GM18520 (cell line): ENCODE measurements around the gene CD93.

ENCODE experiments used
- ATAC-seq: cut with Tn5 transposase; IDR thresholded peaks from one replicate; pipeline ENCODE4 v1.9.1; 2021; ENCODE audit not compliant: unreplicated experiment

CD93 gene

GRCh38 chr20:23061734-23062561, 24.2 kb downstream of the CD93 start:
- no peak for ATAC-seq

DNA sequence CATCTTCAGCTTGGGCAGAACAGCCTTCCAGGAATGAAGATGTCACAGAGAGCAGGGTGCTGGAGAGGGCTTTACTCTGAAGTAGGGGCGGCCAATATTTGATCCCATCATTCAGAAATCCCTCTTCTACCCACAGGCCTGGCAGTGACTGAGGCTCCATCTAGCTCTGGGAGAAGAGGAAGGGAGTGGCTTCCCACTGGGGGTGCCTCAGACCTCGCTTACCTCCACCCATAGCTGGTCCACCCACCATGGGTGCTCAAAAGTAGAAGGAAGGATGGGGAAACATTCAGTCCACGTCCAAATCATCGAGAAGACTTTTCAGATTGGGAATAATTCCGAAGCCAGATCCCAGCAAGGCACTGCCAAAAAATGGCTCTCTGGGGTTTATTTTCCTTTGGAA, 24.9 kb downstream of the CD93 start:
- ATAC-seq = no peak

DNA sequence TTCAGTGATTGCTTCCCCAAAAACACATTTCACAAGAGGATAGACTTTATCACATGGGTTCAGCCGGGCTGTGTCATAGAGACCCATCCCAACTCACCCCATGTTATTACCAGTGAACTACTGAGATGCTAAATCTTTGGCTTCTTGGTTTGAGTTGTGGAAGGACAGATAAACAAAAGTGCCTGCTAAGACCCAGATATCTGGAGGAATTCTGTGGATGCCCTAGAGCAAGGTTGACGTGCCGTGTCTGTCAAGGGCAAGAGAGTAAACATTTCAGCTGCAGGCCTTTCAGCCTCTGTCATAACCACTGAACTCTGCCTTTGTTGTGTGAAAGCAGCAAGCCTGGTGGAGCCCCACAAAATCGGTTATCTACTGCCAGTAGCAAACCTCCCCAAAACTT, 25.5 kb downstream of the CD93 start:
- ATAC-seq = no peak

DNA sequence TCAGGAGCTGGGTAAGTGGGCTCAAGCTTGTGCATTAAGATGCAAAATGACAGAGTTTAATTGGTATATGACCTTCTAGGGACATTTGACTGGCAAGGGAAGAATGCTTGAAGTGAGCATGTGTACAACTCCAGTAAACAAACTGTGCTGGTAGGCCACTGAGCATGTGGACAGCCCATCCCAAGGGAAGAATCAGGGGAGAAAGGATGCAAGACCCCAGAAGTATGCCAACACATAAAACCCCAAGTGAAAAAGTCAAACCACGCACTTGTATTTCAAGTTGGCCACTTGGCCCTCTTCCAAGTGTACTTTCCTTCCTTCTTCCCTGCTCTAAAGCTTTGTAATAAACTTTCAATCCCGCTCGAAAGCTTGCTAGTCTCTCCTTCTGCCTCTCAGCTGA, 26.3 kb downstream of the CD93 start:
- no peak for ATAC-seq

DNA sequence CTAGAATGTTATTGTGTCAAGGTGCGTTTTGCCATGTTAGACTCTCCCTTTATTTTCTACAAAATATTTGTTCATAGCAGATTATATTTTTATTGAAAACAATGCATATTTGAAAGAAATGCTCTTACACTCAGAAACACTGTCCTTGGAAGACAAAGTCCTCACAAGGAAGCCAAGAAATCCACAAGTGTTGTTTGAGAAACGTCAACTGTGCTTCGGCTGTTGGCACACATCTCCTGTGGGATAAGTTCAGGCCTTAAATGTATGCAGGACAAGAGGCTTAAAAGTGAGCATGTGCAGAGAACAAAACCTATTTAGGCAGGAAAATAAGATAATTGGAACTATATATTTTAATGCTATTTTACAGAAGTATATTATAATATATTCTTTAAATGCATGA, 27.1 kb downstream of the CD93 start:
- ATAC-seq = no peak

- no peak for ATAC-seq
Observed at GRCh38 chr20:23058240-23058639, 27.9 kb downstream of the CD93 start.

- ATAC-seq = no peak
Observed at GRCh38 chr20:23052904-23053303, 33.2 kb downstream of the CD93 start.

DNA sequence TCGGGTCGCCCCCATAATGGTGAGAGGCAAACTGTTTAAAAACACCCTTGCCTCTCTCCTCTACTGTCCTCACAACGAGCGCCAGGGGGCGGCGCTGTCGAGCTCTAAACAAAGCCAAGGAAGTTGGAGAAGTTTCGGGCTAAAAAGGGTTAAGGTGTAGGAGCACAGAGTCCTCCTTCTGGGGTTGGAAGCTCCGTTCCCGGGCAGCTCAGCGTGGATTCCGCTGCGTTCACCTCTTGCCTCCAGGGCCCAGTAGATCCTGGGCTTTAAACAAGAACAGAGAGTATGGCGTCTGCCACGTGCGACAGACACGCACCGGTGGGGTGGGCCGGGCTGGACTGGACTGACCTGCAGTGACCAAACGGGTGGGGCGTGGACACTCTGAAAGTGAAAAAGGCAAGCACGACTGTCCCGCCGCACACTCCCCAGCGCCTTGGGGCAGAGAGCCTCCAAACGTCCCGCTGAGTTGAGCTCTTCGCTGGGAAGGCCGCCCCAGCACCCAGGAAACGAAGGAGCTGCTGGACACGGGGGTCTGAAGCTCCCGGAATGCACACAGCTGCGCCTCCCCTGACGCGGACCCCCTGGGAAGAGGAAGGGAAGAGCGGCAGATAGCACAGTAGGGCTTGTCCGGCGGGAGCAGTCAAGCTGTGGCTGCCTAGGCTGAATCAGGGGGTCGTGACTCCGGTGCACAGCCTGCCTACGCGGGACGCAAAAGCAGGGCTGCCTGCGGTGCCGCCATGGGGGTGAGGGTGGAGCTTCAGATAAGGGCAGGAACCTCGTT, 35.1 kb downstream of the CD93 start:
- ATAC-seq = no peak

DNA sequence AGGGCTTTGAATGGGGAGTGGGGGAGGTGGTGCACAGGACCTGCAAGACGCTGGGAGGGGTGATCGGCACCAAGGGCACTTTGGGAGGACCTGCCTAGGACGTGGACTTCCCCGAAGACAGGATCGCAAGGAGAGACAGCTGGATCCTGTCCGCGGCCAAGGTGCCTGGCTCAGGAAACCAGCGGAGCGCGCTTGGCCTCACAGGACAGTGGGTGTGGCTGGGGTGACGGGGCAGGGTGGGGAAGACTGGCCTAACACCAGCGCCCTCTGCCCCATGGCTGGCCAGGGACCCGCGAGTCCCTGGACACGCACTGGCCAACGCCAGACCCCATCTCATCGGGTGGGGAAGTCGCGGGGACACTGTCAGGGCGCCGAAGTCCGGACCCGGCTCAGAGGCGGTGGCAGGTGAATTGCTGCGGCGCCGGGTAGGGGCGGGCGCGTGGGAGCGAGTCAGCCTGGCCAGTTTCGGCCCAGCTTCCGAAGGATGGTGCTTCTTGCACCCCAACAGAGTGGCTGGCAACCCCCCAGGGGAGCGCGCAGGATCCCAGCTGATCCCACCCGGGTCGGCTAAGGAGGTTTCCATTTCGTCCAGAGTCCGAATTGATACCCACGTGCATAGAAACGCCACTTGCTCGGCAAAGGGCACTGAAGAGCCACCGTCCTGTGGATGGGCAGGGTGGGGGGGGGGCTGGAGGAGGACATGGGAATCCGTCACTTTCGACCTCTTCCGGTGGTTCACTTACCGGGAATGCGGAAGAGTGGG, 35.9 kb downstream of the CD93 start:
- no peak for ATAC-seq

DNA sequence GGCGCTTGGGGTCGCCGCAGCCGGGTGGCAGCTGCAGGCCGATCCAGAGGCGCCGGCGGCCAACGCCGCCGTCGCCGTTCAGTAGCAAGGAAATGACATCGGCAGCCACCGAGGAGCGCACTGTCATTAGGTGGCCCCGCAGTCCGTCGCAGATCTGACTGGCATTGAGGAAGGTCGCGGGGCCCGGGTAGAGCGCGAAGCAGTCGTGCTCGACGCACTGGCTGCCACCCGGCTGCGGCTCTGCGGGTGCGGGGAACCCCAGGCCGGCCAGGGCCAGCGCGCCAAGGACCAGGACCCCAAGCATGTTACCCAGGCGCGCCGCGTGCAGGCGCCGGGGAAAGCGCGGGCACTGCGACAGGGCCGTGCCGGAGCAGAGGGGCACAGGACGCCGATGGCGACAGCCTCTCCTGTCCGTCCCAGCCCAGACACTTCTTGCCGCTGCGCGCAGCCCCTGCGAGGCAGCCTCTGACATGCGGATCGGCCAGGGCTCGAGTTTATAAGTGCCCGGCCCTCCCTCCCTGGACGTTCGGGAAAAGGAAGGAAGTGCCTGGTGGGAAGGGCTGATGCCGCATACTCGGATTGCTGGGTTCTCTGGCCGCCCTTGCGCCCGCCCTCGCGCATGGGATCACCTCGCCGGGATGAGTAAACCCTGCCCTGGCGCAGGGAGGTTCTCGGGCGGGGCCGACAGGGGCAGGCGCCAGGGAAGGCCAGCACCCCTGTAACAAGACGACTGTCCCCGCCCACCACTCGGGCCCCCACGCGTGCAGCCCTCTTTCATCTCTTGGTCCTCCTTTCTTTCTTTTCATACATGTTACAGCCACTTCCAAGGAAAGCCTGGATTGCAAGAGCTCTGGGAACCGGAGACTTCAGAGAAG, 36.7 kb downstream of the CD93 start, which contains the start of gene THBD:
THBD (minus strand) TSS at position 472 of the 875 bp plus-strand sequence; CDS start at position 304, 168 bp downstream.
- no peak for ATAC-seq

DNA sequence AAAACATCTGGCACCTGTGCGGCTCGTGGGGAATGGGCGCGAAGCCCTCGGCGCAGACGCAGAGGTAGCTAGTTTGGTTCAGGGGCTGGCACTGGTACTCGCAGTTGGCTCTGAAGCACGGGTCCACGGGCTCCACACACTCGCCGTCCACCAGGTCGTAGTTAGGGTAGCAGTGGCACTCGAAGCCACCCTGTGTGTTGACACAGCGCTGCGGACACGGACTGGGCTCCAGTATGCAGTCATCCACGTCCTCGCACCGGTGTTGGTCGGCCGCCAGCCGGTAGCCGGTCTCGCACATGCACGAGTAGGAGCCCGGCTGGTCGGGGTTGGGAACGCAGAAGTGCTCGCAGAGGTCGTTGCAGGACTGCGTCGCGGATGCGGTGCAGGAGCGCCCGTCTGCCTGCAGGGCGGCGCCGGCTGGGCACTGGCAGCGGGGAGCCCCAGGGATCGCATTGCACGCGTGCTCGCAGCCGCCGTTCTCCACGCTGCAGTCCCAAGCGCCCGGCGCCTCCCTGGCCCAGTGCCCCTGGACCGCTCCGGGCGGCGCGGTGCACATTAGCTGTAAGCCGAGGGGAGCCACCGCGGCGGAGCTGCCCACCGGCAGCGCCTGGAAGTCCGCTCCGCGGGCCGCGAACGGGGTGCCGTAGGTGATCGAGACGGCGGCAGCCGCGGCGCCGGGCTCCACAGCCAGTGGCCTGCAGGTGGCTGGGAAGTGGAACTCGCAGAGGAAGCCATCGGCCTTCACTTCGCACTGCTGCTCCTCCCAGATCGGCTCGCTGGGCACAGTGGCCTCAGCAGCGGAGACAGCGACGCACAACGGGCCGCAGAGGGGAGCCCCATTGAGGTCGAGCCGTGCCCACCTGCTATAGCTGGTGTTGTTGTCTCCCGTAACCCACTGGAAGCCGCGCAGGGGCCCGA, 37.6 kb downstream of the CD93 start:
- no peak for ATAC-seq

GRCh38 chr20:23047738-23048214, 38.3 kb downstream of the CD93 start:
- no peak for ATAC-seq

DNA sequence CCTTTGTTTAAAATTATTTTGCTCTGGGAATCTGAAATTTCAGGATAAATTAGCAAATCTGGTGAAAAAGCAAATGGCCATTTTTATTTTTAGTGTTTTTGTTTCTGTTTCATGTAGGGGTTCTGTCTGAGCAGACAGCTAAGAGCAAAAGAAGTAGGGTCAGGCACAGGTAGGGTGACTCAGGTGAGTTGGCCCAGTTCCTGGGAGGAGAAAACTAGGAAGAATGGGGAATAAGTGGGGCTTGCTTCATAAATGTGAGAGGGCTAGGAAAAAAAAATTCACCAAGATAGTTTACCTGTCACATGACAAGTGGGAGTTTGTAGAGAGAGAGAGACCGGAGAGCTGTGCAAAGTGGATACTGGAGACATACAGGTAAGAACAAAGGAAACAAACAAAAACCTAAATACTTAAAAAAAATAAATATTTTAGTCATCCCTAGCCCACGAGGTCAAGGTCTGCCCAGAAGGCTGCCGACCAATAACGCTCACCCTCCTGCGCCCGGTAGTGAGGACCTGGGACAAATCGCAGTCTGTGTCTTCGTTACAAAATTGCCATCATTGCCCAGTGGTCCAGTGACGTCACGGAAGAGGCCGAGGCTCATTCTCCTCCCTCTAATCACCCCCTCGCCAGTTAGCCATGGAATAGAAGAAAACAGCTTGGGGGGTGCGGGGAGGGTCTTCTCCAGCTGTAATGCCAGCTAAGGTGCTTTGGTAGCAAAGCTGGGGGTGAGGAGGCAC, 39.0 kb downstream of the CD93 start:
- ATAC-seq = no peak

DNA sequence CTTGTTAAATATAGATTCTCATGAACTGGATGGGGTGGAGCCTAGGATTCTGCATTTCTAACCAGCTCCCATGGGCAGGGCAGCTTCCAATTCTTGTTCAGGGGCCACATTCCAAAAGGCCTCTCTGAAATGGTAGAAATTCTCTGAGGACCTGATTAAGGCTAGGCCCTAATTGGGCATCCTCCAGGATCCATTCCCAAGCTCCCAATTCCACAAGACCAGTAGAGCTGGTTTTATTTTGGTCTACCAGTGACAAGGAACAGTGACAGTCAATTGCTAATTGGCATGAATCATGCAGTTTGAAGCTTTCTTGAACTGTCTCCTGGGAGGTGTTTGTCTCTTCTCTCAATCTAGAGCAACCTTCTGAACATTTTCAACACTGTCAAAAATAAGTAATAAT, 39.7 kb downstream of the CD93 start:
- ATAC-seq = no peak

GRCh38 chr20:23043376-23043775, 42.7 kb downstream of the CD93 start:
- no peak for ATAC-seq

GRCh38 chr20:23042270-23042669, 43.9 kb downstream of the CD93 start:
- no peak for ATAC-seq

- ATAC-seq = no peak
Observed at GRCh38 chr20:23039885-23040508, 46.1 kb downstream of the CD93 start.
